Kidney (tissue), 14 donors: ENCODE results near the gene SPATA3. TPM values are rescaled to one million over a fixed set of nuclear protein-coding genes. Genes with fewer than 3 reads are reported as not detected.

Experiments used
- DNase-seq, 5 donors: peaks; one replicate each; pipeline ENCODE4 v3.0.0-alpha.2; 2013 to 2020
- FAIRE-seq: peaks from 2 replicates; lab custom pipeline; 2012; peaks lifted over from hg19 to GRCh38; lab: Jason Lieb, UNC
- H3K27ac ChIP-seq, 2 donors: one replicate each; pipeline ENCODE4 v1.7.0; 2013; ENCODE audit warnings: low read depth in 2 of 2, low read length in 2 of 2, inconsistent platforms in 1 of 2
- H3K27me3 ChIP-seq: one replicate; pipeline ENCODE4 v1.7.1; 2013; ENCODE audit warnings: low read length, inconsistent platforms; ENCODE audit not compliant: control insufficient read depth, insufficient read depth
- H3K36me3 ChIP-seq, 3 donors: one replicate each; pipeline versions ENCODE4 v1.7.0 to v1.7.1; 2013; ENCODE audit warnings: low read length in 3 of 3, control low read depth in 1 of 3, inconsistent platforms in 1 of 3; ENCODE audit not compliant: insufficient read depth in 3 of 3, control insufficient read depth in 2 of 3
- H3K4me1 ChIP-seq, 3 donors: one replicate each; pipeline versions ENCODE4 v1.7.0 to v1.7.1; 2013; ENCODE audit warnings: low read length in 3 of 3, inconsistent platforms in 1 of 3, low read depth in 1 of 3; ENCODE audit not compliant: control insufficient read depth in 2 of 3, insufficient read depth in 2 of 3
- H3K4me3 ChIP-seq, 3 donors: one replicate each; pipeline versions ENCODE4 v1.7.0 to v1.8.1; 2013; ENCODE audit warnings: low read length in 3 of 3, control low read depth in 1 of 3, inconsistent platforms in 1 of 3
- H3K9ac ChIP-seq, 3 donors: one replicate each; pipeline versions ENCODE4 v1.7.0 to v1.7.1; 2013; ENCODE audit warnings: low read length in 3 of 3, control low read depth in 1 of 3, inconsistent platforms in 1 of 3
- H3K9me3 ChIP-seq, 3 donors: one replicate each; pipeline versions ENCODE4 v1.7.0 to v1.7.1; 2013; ENCODE audit warnings: low read length in 3 of 3, control low read depth in 1 of 3, inconsistent platforms in 1 of 3; ENCODE audit not compliant: control insufficient read depth in 2 of 3, insufficient read depth in 1 of 3
- CTCF ChIP-seq: IDR thresholded peaks from 3 replicates; pipeline ENCODE4 v1.5.1; 2012; ENCODE audit warnings: mild to moderate bottlenecking, moderate library complexity, borderline replicate concordance; ENCODE audit not compliant: insufficient read depth; ENCODE audit errors: extremely low read depth
- intact Hi-C: fragments of 100-400 bp; cut with DNase I; formaldehyde crosslinking; loops from one replicate; pipeline ENCODE4 v1.11.1; 2022
- polyA plus RNA-seq: library from polyadenylated mRNA; stranded (reverse); fragments of 350-450 nt; fragmentation: Illumina TruSeq; extraction: RNeasy Lipid Tissue Mini Kit (QIAGEN cat#74804); gene quantifications from one replicate; pipeline ENCODE4 v1.2.3, GENCODE V29; 2014; ENCODE audit warnings: low read depth, low replicate concordance; ENCODE audit not compliant: insufficient read depth
- total RNA-seq: library from RNA; stranded (reverse); fragmentation: NEBNext Ultra II Directional; extraction: Animal tissue kit (Norgen Biotek cat#: 25700); gene quantifications from one replicate; pipeline ENCODE4 v1.2.1, GENCODE V29; 2021
- donor health status: control.
- donor health status: control.
- donor health status: control.
- donor health status: control.
- donor health status: control.
- donor health status: DM: yes; HTN: yes; CAD: no.
- donor health status: Normal renal cell carcinoma (clear cell type).

SPATA3 gene
- total and polyA plus RNA-seq, 2 donors from 2014 or later, result not detected

GRCh38 chr2:230984393-230985220 is 11.3 kb upstream of the SPATA3 start:
- no peaks in the 10 kb centered on the region for H3K27me3 ChIP-seq
- no peak overlapping the region for H3K9ac ChIP-seq
- no peaks in the 10 kb centered on the region for H3K36me3 ChIP-seq
- no peak overlapping the region for H3K4me3 ChIP-seq
- no peak overlapping the region for H3K27ac ChIP-seq
- H3K4me1 ChIP-seq, result peaks cover 0 to 4% (median 0%) of the 10 kb centered on the region in 3 donors
- TF ChIP-seq CTCF, result no peak
- intact Hi-C loops, result loop anchor here (10.0 kb wide), 2 partner anchors 80 to 160 kb away; no protein-coding TSS in a partner anchor
- no peak for DNase-seq
- H3K9me3 ChIP-seq, result no peaks in the 10 kb centered on the region
- FAIRE-seq, result no peak

GRCh38 chr2:230985519-230986231 is 10.2 kb upstream of the SPATA3 start:
- intact Hi-C loops, result loop anchor here (10.0 kb wide), 2 partner anchors 81 to 161 kb away; no protein-coding TSS in a partner anchor

GRCh38 chr2:230986520-230987136 is 9.3 kb upstream of the SPATA3 start:
- intact Hi-C loops, result loop anchor here (10.0 kb wide), 2 partner anchors 82 to 162 kb away; no protein-coding TSS in a partner anchor
- peaks cover 0 to 4% (median 0%) of the 10 kb centered on the region in 3 donors for H3K4me1 ChIP-seq
- FAIRE-seq (no peak), DNase-seq (no peak)
- H3K27me3 ChIP-seq, result no peaks in the 10 kb centered on the region
- no peaks in the 10 kb centered on the region for H3K9me3 ChIP-seq
- TF ChIP-seq CTCF, result no peak
- no peak overlapping the region for H3K9ac ChIP-seq
- H3K36me3 ChIP-seq, result no peaks in the 10 kb centered on the region
- peak overlapping the region in 2 of 3 donors; percentile 40 to 60 for H3K4me3 ChIP-seq
- H3K27ac ChIP-seq, result no peak overlapping the region

More at GRCh38 chr2:230985519-230986231, 10.2 kb upstream of the SPATA3 start:
- peaks cover 0 to 4% (median 0%) of the 10 kb centered on the region in 3 donors for H3K4me1 ChIP-seq
- H3K9ac ChIP-seq, result no peak overlapping the region
- no peaks in the 10 kb centered on the region for H3K27me3 ChIP-seq
- no peak overlapping the region for H3K4me3 ChIP-seq
- H3K9me3 ChIP-seq, result no peaks in the 10 kb centered on the region
- TF ChIP-seq CTCF, result no peak
- DNase-seq (no peak), FAIRE-seq (no peak)
- no peak overlapping the region for H3K27ac ChIP-seq
- no peaks in the 10 kb centered on the region for H3K36me3 ChIP-seq
